HG03064 (cell line): ENCODE results near the gene TNNI2.

Experiments used
- ATAC-seq: cut with Tn5 transposase; IDR thresholded peaks from one replicate; pipeline ENCODE4 v1.9.1; 2021; ENCODE audit warnings: low read depth; ENCODE audit not compliant: unreplicated experiment

The TNNI2 gene

DNA sequence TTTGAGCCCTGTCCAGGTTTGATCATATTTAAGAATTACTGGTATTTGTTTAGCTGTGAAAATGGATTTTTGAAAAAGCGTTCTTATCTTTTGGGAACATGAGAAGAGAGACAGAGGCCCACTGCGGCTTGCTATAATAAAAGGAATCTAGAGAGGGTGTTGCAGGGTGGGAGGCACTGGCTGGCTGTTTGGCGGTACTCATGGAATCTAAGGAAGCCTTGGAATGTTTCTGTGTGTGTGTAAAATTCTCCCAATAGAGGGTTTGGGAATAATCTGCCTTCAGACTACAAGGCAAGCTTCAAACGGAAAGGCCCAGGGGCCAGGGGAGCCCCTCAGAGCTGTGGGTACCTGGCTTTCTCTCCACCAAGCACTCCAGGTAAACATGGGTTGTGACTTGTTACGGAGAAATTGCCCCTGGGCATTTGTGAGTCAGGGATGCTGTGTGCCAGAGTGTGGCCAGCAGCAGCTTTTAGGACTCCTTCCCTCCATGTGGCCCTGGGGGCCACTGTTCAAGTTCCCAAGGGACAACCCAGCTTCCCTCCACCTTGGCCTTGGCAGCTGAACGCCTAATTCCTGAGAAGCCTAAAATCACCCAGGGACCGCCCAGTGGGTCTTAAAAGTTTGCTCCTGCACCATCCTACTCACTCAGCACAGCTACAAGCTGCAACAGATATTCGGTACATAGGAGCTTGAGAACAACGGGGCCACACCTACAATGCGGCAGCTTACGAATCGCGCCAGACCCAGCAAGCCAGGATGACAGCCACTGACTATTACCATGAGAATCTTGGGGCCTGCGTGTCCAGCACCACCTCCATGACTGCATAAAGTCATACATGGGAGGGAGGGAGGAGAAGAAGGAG is 18.1 kb upstream of the TNNI2 start:
- no peak for ATAC-seq

DNA sequence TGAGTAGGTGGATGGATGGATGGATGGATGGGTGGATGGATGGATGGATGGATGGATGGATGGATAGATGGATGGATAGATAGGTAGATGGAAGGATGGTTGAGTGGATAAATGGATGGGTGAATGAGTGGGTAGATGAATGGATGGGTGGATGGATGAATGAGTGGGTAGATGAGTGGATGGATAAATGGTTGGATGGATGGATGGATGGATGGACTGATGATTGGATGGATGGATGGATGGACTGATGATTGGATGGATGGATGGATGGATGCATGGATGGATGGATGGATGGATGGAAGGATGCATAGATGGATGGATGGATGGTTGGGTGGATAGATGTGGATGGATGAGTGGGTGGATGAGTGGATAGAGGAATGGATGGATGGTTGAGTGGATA is 17.2 kb upstream of the TNNI2 start:
- ATAC-seq, result no peak

DNA sequence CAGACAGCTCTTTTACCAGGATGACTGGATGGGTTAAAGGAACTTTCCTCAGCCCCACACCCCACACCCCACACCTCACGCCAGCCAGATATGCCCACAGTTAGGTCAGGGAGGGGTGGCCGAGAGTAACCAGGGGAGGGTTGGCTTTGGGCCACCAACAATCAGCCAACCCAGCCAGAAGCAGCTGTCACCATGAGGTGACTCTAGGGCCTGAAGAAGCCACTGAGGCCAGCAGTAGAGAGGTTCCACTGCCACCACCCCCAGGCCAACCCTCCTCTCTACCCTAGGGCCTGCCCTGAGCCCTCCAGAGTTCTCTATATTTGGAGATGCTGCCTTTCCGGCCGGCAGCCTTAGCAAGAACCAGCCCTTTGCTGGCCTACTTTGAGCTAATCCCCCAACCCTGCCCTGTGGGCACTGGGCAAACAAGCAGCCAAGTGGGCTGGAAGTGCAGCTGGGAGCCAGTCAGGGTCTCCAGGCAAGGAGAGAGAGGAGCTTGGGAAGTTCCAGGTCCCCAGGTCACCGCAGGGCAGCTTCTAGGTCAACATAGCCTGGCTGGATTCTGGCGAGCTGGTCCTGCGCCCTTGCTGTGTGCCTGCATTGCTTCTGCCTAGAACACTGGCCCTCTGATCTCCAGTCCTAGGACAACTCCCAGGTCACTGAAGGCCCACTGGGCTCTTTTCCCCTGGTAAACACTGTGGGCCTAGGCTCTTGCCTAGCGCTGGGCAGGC is 16.0 kb upstream of the TNNI2 start:
- ATAC-seq, result no peak

DNA sequence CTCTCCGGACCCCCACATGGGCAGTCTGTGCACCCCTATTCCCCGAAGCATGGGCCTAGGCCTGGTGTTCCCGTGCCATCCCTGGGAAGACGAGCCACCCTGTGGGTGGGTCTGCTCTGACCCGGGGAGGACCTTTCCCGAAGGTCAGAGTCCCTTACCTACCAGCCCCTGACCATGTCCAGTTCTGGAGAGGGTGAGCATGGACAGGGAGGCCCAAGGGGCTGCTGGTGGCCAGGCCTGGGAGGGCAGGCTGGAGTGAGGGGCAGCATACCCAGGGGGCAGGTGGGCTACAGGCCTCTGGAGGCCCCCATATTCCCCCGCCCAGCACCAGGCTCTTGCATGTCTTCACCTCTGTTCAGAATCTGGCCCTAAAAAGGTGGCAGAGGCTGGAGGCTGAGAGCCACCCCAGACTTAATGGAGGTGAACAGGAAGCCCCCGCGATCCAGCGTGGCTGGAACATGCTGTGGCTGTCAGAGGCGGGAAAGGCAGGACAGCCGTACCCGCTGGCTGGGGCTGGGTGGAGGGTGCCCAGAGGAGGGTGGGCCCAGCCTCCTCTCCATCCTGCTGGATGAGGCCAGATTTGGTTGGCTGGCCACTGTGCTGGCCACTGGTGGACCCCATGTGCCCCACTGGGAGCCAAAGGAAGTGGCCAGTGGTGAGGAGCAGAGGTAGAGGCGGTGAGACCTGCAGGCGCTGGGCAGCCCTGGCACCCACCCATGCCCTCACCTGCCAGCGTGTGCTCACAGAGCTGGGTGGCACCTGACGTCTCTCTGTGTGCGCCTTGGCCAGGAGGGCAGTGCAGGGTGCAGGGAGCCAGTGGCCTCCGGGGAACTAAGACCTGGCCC is 15.2 kb upstream of the TNNI2 start:
- ATAC-seq, result no peak

DNA sequence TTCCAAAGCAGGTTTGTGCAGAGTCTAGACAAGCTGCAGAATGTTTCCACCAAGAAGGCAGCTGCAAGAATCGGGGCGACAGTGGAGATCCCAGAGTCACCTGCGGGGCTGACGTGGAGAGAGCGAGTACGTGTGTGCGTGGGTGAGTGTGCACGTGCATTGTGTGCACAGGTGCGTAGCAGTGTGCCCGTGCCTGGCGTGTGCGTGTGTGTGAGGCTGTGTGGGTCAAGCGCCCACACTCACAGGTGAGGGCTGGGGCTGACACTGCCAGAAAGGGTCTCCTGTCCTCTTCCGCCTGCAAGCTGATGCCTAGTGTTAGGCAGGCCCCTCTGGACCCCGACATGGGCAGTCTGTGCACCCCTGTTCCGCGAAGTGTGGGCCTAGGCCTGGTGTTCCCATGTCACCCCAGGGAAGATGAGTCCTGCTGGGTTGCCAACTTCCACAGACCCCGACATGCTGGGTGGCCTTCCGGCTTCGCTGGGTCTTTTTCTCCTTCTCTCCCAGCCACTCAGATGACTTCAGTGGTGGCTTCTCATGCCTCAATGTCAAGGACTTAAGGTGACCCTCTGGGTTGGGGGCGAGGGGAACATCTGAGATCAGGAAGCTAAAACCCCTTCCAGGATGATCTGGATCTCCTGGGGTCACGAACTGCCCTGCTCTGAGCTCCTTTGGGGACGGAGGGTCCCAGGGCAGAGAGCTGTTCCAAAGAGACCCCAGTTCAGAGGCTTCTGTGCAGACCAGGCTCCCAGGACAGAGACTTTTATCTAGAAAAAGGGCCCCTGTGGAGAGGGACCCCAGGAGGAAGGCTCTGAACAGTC is 14.4 kb upstream of the TNNI2 start:
- ATAC-seq, result no peak

DNA sequence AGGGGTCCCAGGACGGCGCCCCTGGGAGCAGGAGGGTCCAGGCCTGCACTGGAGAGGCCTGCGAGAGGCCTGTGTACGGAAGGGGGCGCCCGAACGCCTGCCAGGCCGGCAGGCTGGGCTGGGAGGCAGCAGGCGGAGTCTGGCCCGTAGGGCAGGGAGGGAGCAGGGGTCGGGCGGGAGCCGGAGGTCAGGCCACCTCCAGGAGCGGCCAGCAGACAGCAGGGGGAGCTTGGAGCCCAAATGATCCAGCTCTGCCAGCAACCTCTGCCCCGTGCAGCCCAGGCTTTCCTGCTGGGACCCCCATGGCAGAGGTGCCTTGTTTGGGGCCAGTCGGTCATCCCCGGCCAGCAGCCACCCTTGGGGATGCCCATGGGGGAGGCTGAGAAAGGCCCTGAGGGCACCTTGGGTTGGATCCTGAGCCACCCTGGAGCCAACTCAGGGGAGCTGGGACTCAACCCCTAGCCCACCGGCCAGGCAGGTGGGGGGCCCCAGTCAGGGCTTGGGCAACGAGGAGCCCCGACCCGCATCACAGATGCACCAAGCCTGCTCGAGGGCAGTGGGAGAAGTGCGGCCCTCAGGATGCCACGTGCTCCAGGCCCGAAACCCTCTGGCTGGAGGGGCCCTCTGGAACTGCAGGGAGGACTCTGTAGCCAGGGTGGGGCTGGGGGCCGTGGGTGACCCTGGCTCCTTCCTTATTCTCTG is 13.6 kb upstream of the TNNI2 start:
- ATAC-seq, result no peak

DNA sequence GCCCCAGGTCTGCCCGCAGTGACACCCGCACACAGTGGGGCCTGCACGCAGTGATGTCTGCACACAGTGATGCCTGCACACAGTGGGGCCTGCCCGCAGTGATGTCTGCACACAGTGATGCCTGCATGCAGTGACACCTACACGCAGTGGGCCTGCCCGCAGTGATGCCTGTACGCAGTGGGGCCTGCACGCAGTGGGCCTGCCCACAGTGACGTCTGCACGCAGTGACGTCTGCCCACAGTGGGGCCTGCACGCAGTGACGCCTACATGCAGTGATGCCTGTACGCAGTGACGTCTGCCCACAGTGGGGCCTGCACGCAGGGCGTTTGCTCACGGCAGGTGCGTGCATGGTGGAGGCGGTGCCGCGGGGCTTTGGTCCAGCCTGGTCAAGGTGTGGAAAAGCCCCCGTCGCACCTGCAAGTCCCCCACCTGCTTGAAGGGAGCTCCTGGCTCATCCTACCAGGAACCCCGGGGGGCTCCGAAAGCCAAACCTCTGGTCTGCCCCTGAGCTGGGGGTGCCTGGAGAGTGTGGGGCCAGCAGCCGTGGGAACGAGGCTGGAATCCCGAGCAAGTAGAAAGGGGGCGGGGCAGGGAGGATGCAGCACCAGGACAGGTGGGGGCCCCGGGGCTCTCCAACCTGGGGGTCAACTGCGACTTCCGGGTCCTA is 12.9 kb upstream of the TNNI2 start:
- no peak for ATAC-seq

DNA sequence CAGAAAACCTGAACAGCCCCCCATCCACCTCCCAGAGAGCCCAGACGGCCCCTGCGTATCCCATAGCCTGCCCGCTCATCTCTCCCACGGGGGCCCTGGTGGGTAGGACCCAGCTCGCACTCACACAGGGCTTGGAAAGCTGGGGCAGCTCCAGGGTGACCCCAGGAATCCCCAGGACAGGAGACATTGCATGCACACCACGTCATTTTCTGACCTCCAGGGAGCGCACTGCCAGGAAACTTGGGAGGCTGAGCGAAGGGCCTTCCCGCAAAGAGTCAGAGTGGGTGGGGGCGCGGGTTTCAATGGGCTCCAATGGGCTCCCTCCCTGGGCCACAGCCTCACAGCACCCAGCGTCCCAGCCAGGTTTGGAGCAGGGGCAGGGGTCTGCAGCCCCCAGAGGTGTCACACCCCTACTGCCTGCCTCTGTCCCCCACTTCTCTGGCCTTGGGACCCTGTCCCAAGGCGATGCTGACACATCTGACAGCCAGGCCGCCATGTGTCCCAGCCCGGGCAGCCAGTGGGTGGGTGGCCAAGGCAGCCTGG is 12.2 kb upstream of the TNNI2 start:
- no peak for ATAC-seq

DNA sequence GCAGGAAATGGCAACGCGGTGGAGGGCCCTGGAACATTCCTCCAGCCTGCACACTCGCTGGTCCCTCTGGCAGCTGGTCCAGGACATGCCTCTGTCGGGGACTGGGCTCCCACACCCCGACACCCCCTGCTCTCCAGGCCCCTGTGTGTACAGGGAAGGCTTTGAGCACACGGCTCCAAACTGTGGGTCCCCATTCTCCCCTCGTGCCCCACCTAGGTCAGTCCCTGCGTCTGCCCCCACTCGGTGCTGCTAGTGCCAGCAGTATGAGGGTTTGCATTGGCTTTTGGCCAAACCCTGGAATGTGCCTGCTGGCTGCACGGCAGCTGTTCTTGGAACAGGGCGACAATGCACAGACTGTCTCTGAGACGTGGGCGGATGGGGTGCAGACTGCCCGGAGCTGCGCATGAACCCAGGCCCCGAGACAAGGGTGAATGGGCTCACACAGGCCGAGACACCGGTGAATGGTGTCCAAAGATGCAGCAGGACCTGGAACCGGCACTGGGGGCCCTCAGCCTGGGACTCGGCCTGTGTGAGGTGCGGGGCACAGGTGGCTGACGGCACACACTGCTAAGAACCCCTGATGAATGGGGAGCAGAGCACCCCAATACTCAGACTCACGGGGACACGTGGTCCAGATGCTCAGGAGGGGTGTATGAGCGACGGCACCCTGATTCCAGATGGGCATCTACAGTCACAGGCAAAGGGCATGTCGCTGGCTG is 11.5 kb upstream of the TNNI2 start:
- ATAC-seq, result no peak

DNA sequence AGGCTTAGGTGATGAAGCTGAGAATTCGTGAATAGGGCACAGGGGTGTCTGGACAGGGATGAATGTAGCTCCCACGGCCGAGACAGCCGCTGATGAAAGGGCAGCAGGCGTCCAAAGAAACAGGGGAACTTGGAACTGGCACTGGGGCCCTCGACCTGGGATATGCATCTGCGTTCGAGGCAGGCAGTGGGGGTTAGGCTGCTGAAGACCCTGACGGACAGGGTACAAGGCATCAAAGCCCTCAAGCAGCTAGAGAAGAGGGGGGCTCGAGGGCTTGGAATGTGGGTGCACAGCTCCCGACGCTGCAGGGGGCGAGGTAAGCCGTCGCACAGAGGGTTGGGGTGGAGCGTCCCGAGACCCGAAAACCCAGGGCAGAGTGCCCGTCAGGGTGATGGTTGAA is 10.8 kb upstream of the TNNI2 start:
- ATAC-seq, result no peak

DNA sequence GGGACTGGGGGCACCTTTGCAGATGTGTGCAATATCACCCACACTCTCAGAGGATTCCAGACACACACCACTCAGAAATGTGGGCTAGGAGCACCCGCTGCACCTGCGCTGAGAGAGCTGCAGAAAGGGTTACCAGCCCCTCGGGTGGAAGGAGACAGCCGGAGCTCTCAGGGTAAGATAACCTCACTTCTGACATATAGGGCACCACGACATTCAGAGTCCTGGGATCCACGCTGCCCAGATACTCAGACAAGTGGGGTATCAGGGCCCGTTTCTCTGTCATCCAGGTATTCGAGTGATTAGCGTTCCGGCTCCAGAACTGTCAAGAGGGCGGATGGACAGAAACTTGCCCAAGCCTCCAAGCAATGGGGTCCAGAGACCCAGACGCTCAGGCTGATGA is 10.2 kb upstream of the TNNI2 start:
- ATAC-seq, result no peak

DNA sequence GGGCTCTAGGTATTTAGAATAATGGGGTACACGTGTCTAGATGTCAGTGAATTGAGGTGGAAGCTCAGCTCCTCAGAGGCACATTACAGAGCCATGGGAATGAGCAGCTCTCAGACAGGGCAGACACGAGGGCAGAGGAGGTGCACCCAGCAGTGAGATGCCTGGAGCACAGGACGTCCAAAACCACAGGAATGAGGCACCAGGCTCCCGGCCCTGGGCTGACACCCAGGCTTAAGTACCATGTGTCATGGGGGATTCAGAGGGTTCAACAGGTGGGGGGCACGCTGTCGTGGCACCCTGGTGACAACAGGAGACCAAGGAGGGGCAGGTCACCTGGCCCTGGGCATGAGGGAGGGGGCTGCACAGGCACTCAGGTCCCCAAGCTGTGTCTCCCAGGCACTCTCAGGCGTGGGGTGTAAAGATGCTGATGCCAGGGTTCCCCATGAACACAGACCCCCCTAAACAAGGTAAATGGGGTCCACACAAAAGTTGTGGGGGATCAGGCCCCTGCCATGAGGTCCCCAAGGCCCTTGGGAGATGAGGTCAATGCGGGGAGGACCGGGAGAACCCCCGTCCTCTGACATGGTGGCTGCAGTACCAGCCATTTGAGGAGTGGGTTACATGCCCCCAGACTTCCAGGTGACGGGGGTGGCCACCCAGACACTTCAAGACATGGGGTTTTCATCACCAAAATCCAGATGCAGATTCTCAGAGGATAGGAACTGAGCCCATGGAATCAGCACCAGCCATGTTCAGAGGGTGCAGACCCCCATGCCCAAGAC is 9.6 kb upstream of the TNNI2 start:
- ATAC-seq, result no peak

DNA sequence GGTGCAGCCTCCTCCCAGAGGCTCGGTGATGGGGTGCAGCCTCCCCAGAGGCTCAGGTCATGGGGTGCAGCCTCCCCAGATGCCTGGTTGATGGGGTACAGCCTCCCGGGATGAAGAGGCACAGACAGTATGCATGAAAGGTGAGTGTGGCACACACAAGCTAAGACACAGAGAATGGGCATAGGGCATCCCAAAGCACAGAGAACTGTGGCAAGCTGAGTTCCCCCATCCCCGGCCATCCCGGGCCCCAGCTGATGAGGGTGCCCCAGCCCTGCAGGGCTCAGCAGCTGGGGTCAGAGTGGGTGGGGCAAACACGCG is 8.8 kb upstream of the TNNI2 start:
- no peak for ATAC-seq

DNA sequence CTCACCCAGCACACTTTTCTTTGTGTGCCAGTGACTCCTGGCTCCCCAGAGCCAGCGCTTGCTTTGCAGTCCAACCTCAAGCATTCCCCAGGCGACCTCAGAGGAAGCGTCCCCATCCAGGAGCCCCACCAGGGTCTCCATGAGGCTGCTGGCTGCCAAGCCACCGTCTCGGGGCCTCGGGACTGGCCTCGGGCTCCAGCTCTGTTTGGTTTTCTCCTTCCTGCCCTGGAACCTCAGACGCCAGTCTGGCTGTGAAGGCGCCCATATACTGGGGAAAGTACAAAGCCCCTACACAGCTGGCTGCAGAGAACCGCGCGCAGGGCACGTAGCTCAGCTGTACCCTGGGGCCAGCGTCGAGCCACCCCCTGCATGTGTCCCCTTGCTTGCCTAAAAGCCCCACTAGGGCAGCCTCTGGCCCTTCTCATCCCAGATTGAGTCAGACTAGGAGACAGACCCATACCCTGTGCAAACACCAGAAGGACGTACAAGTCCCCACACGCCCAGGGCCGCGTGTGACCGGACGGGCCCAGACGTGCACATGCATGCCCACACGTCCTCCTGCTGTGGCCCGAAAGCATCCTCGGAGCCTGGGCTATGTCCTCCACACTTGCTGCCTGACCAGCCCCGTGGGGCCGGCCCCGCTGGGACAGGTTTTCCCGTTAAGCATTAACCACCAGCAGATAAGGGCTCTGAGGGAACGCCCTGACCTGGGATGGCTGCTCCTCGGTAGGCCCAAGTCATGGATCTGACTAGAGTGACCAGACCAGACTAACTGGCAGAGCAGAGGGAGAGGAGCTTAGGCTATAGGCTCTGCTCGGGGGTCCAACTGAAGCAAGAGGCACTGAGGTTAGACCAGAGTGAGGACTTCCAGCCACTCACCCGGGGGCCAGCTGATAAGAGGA is 8.2 kb upstream of the TNNI2 start:
- ATAC-seq, result no peak

DNA sequence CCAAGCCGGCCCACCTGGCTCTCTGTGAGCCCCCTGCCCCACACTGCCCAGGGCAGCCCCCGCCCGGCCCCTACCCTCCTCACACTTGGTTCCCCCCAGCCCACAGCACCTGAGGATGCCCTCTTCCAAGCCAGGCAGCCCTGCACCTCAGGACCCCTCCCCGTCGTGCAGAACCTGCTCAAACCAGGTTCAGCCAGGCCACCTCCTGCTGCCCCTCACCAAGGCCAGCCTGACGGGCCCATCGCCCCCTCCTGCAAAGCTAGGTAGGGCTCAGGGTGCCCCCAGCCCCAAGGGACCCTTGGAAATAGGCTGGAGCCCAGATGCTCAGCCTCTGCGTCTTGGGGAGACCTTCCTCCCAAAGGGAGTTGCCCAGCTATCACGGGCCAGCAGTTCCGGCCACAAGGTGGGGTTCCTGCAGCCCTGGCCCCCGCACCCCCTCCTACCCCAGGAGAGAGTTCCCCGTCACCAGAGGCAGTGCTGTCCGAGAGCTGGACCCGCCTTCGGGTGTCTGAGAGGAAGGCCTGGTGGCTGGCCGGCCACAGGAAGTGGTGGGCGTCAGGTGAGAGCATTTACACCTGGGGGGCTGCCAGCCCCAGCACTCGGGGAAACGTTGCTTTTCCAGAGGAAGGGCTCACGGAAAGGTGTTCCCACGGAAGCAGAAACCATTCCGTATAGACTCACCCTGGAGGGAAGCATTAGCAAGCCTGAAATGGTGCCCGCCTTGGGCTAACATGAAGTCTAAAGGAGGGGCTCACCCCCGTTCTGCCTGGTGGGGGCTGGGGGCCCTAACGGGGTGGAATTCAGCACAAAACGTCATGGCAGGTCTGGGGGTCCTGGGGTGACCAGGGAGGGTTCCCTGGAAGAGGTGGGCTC is 7.2 kb upstream of the TNNI2 start:
- ATAC-seq, result no peak
